DND-41 (cell line): Measurements from ENCODE around the gene KCNJ13.

Experiments
- ATAC-seq: fragments of 200-7000 bp; cut with Tn5 transposase; 3 replicates; pipeline ENCODE4 v1.9.1; 2021; ENCODE audit warnings: low read depth; ENCODE audit not compliant: insufficient read depth
- DNase-seq: peaks from one replicate; pipeline ENCODE4 v3.0.0-alpha.2; 2020
- H2AFZ ChIP-seq: 2 replicates; pipeline ENCODE4 v1.6.0; 2012; ENCODE audit warnings: low read depth, low read length
- H3K27ac ChIP-seq: 2 replicates; pipeline ENCODE4 v1.5.1; 2012; ENCODE audit warnings: low read length, inconsistent platforms
- H3K27me3 ChIP-seq: fragments of 200-600 bp; sonication (generic); 2 replicates; pipeline ENCODE4 v1.6.0; 2012; ENCODE audit warnings: low read length, mild to moderate bottlenecking, inconsistent platforms; ENCODE audit not compliant: insufficient read depth, poor library complexity
- H3K36me3 ChIP-seq: 2 replicates; pipeline ENCODE4 v1.5.1; 2012; ENCODE audit warnings: low read length, inconsistent platforms; ENCODE audit not compliant: insufficient read depth
- H3K4me1 ChIP-seq: 2 replicates; pipeline ENCODE4 v1.5.1; 2012; ENCODE audit warnings: mild to moderate bottlenecking, low read length; ENCODE audit not compliant: insufficient read depth
- H3K4me2 ChIP-seq: 2 replicates; pipeline ENCODE4 v1.6.0; 2012; ENCODE audit warnings: mild to moderate bottlenecking, moderate library complexity, low read length, inconsistent platforms; ENCODE audit not compliant: insufficient read depth
- H3K4me3 ChIP-seq, 2 experiments: fragments of 200-600 bp in 1 of 2; shearing (Covaris generic) in 1 of 2; 2 replicates each; pipeline ENCODE4 v1.5.1; 2012 to 2016; ENCODE audit warnings: inconsistent platforms in 2 of 2, low read length in 2 of 2, mild to moderate bottlenecking in 2 of 2, low read depth in 1 of 2, moderate library complexity in 1 of 2
- H3K79me2 ChIP-seq: 2 replicates; pipeline ENCODE4 v1.6.0; 2012; ENCODE audit warnings: low read length, inconsistent platforms; ENCODE audit not compliant: insufficient read depth
- H3K9ac ChIP-seq: 2 replicates; pipeline ENCODE4 v1.6.0; 2012; ENCODE audit warnings: low read depth, mild to moderate bottlenecking, inconsistent platforms, low read length, moderate library complexity
- H3K9me3 ChIP-seq: 2 replicates; pipeline ENCODE4 v1.5.1; 2012; ENCODE audit warnings: low read length, moderate library complexity, mild to moderate bottlenecking, inconsistent platforms; ENCODE audit not compliant: insufficient read depth, severe bottlenecking
- H4K20me1 ChIP-seq: 2 replicates; pipeline ENCODE4 v1.6.0; 2012; ENCODE audit warnings: low read length; ENCODE audit not compliant: insufficient read depth
- EZH2 ChIP-seq: IDR thresholded peaks from 3 replicates; pipeline ENCODE4 v1.6.1; 2012; ENCODE audit warnings: borderline replicate concordance, low read depth, mild to moderate bottlenecking, moderate library complexity, low read length, inconsistent platforms; ENCODE audit not compliant: severe bottlenecking
- TF ChIP-seq, protein P1 (sequence below): IDR thresholded peaks from 2 replicates; pipeline ENCODE4 v1.5.1; 2012; ENCODE audit warnings: borderline replicate concordance, low read length, moderate library complexity, mild to moderate bottlenecking; ENCODE audit not compliant: poor library complexity, severe bottlenecking; ENCODE audit errors: extremely low read depth

The KCNJ13 gene

DNA sequence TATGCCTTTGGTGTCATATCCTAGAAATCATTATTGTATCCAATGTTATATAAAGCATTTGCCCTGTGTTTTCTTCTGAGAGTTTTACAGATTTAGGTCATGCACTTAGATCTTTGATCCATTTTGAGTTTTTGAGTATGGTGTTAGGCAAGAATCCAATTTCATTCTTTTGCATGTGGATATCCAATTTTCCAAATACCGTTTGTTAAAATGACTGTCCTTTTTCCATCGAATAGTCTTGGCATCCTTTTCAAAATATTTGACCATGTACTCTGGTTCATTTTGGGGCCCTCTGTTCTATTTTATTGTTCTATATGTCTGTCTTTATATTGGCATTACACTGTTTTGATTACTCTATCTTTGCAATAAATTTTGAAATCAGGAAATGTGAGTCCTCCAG, 23.8 kb upstream of the KCNJ13 start:
- Histone ChIP-seq H3K4me3 (no peak overlapping the region), H3K9ac (no peak overlapping the region), H3K27ac (no peak overlapping the region), H3K27me3 (no peaks in the 10 kb centered on the region), H3K4me1 (no peaks in the 10 kb centered on the region), H3K36me3 (peaks cover 73% of the 10 kb centered on the region), H2AFZ (no peak overlapping the region), H3K79me2 (no peaks in the 10 kb centered on the region; the same call in 1 of the 2 replicates), H3K4me2 (no peak overlapping the region), H4K20me1 (no peaks in the 10 kb centered on the region), H3K9me3 (no peaks in the 10 kb centered on the region)
- no peak for ATAC-seq
- DNase-seq: no peak
- TF ChIP-seq, protein P1, sequence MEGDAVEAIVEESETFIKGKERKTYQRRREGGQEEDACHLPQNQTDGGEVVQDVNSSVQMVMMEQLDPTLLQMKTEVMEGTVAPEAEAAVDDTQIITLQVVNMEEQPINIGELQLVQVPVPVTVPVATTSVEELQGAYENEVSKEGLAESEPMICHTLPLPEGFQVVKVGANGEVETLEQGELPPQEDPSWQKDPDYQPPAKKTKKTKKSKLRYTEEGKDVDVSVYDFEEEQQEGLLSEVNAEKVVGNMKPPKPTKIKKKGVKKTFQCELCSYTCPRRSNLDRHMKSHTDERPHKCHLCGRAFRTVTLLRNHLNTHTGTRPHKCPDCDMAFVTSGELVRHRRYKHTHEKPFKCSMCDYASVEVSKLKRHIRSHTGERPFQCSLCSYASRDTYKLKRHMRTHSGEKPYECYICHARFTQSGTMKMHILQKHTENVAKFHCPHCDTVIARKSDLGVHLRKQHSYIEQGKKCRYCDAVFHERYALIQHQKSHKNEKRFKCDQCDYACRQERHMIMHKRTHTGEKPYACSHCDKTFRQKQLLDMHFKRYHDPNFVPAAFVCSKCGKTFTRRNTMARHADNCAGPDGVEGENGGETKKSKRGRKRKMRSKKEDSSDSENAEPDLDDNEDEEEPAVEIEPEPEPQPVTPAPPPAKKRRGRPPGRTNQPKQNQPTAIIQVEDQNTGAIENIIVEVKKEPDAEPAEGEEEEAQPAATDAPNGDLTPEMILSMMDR: no peak
- no peak for TF ChIP-seq EZH2

DNA sequence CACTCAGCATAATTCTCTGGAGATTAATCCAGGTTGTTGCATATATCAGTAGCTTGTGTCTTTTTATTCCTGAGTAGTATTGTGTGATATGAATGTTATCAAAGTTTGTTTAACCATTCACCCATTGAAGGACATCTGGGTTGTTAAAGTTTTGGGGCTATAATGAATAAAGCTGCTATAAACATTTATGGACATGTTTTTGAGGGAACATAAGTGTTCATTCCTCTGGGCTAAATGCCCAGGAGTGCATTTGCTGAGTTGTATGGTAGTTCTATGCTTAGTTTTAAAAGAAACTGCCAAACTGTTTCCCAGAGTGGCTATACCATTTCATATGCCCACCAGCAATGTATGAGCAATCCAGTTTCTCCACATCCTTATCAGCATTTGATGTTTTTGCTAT, 21.8 kb upstream of the KCNJ13 start:
- H3K9me3 ChIP-seq: no peaks in the 10 kb centered on the region
- no peak for ATAC-seq
- H3K27me3 ChIP-seq: no peaks in the 10 kb centered on the region
- no peaks in the 10 kb centered on the region; the same call in 1 of the 2 replicates for H3K79me2 ChIP-seq
- no peak overlapping the region for H3K4me2 ChIP-seq
- H3K9ac ChIP-seq: no peak overlapping the region
- no peak overlapping the region for H2AFZ ChIP-seq
- no peaks in the 10 kb centered on the region for H3K4me1 ChIP-seq
- H3K27ac ChIP-seq: no peak overlapping the region
- H3K36me3 ChIP-seq: peaks cover 91% of the 10 kb centered on the region
- H4K20me1 ChIP-seq: no peaks in the 10 kb centered on the region
- DNase-seq: no peak
- TF ChIP-seq EZH2: no peak
- TF ChIP-seq, protein P1: no peak
- no peak overlapping the region for H3K4me3 ChIP-seq

DNA sequence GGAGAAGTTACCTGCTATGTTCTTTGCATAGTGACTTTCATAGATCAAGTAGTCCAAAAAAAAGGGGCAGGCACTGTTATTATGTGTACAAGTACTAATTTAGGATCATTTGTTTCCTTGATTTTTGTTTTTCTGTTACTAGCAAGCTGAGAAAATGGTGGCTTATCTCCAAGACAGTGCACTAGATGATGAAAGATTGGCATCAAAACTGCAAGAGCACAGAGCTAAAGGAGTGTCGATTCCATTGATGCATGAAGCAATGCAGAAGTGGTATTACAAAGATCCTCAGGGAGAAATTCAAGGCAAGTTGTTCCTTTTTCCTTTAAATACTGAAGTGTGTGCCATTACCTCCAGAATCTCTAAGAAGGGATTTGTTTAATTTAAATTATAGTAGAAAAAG, 19.6 kb upstream of the KCNJ13 start:
- H3K79me2 ChIP-seq: no peaks in the 10 kb centered on the region; the same call in 1 of the 2 replicates
- DNase-seq (no peak), ATAC-seq (no peak)
- H3K4me2 ChIP-seq: no peak overlapping the region
- H3K36me3 ChIP-seq: peaks cover 91% of the 10 kb centered on the region
- H2AFZ ChIP-seq: no peak overlapping the region
- H3K27ac ChIP-seq: no peak overlapping the region
- no peaks in the 10 kb centered on the region for H3K27me3 ChIP-seq
- H3K4me1 ChIP-seq: no peaks in the 10 kb centered on the region
- H4K20me1 ChIP-seq: no peaks in the 10 kb centered on the region
- H3K9ac ChIP-seq: no peak overlapping the region
- no peaks in the 10 kb centered on the region for H3K9me3 ChIP-seq
- H3K4me3 ChIP-seq: no peak overlapping the region
- TF ChIP-seq EZH2: no peak
- TF ChIP-seq, protein P1: no peak

DNA sequence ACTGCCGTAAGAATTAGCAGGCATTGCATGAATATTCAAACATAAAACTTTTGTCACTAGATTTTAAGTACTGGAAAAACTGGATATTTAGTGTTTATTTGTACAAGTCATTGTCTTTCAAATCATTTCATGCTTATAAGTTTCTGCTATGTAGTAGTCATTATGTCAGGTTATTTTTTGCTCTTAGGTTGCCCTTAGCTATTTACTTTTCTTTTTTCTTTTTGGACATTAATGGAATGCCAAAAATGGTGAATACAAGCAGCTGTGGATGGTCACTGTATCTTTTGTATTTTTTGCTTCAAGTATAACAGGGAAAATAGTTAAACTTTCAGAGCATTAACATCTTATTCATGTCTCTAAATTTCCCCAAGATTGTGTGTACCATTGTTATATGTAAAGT, 18.6 kb upstream of the KCNJ13 start:
- Histone ChIP-seq H3K36me3 (peaks cover 91% of the 10 kb centered on the region), H4K20me1 (no peaks in the 10 kb centered on the region), H3K9me3 (no peaks in the 10 kb centered on the region), H3K4me3 (no peak overlapping the region), H3K27ac (no peak overlapping the region), H2AFZ (no peak overlapping the region), H3K9ac (no peak overlapping the region), H3K4me1 (no peaks in the 10 kb centered on the region), H3K4me2 (no peak overlapping the region), H3K27me3 (no peaks in the 10 kb centered on the region), H3K79me2 (no peaks in the 10 kb centered on the region)
- DNase-seq (no peak), ATAC-seq (no peak)
- TF ChIP-seq, protein P1: no peak
- no peak for TF ChIP-seq EZH2
